ENCODE data around the gene SLC7A6.

Gene SLC7A6

DNA sequence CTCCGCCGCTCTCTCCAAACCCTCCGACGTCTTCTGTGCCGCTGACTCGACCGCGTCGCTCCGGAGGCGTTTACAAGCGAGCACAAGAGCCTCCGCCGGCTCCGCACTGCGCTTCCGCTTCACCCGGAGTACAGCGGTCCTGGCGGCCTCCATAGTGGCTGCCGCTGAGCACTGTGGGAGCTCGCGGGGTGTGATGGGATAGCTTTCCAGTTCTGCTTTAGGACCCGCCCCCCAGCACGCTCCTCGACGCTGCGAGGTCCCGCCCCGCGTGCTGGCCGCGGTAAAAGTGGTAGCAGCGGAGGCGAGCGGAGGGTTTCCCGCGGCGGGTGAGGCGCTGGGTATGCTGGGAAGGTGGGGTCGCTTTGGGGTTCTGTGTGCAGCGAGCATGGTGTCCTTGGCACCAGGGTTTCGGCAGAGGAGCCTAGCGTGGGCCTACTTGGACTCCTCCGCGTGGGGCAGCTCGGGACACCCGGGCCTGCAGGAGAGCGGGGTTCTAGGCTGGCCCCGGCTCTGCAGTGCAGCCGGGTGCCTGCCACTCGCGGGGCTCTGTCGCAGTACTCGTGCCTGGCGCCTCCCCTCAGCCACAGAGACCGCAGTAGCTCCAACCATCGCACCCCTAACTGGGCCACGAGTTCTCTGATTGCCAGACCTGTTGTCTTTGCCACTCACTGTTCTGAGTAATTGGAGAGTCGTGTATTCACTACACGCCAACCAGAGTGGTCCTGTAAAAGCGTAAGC, 46.6 kb downstream of the SLC7A6 start, which contains the start of the genes PRMT7 and SLC7A6OS:
Gene PRMT7 (plus strand): TSS at position 246 of the 738 bp plus-strand sequence. CDS start 4,961 bp downstream, outside the sequence.
Gene SLC7A6OS (minus strand): TSS at position 173 of the 738 bp plus-strand sequence. CDS start 20 bp downstream, at position 153.
- peak; percentile 90 for DNase-seq

DNA sequence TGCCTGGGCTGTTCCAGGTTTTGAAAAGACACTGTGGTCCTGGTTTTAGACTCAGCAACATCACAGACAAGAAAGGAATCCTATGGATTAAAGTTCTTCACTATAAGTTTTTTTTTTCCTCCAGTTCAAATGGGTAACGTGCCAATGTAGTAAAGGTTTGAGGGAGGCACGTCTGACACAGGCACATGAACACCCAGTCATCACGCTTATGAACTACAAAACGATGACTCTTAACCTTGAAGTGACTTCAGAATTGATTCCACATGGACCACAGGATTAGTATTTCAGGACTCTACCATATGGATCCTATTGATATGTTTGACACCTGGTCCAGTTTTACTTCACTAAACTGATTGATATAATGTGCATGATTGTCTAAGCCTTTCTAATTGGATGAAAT, 48.8 kb downstream of the SLC7A6 start:
- no peak for DNase-seq

GRCh38 chr16:68319185-68319908, 55.0 kb downstream of the SLC7A6 start:
- no peak for DNase-seq

DNA sequence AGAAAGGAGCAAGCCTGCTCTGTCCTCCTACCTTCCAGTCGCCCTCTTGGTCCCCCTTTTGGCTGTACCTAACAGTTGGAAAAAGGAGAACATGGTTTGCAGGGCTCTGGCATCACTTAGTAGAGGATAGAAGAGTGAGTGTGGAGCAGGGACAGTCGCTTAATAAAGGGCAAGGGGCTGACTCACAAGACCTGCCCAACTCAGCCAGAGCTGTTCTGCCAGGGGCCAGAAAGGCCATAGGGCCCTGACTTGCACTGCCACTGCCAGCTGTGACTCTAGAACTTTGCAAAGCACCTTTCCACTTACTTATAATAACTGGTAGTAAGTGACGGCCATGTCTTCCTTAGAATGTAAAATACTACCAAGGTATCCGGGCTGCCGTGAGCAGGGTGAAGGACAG, 60.0 kb downstream of the SLC7A6 start:
- no peak for DNase-seq

DNA sequence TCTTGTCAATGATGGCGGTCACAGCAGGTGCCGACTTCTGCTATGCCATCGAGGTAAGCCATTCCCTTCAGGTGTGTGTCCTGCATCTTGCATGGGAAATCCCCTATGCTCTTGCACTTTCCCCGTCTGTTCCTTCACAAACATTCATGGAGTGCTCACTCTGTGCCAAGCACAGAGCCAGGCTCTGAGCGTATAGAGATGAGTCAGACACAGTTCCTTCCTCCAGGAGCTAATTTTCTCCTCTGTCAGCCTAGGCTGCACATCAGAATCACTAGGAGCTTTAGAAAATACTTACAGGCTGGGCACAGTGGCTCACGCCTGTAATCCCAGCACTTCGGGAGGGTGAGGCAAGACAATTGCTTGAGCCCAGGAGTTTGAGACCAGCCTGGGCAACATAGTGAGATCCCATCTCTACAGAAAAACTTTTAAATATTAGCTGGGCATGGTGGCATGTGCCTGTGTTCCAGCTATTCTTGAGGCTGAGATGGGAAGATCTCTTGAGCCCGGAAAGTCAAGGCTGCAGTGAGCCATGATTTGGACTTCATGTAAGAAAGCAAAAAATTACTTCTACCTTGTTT, 60.5 kb downstream of the SLC7A6 start:
- no peak for DNase-seq

- peak; percentile 72 for DNase-seq
These were observed 64.0 kb downstream of the SLC7A6 start for GRCh38 chr16:68328151-68328859.

DNA sequence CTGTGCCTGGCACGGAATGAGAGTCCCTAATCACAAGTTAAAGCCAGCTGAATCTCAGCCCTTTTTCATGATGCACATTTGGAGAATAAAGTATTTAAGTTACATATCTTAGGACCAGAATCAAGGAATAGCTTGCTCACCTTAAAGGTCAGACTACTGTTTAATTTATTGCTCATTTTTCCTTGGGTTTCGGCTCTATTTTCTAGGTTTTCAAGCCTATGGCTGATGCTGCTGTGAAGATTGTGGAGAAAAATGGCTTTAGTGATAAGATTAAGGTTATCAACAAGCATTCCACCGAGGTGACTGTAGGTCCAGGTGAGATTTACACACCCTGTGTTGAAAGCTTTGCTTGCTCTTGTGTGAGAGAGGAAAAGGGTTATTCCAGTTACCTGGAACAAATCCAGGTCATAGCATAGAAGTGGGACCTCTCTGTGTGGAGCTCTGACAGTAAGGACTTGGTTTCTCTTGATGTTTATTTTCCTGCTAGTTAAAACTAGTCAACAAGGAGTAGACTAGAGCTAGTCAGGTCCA, 64.6 kb downstream of the SLC7A6 start:
- DNase-seq, result no peak

- no peak for DNase-seq
These were observed 67.6 kb downstream of the SLC7A6 start for GRCh38 chr16:68331879-68332410.

DNA sequence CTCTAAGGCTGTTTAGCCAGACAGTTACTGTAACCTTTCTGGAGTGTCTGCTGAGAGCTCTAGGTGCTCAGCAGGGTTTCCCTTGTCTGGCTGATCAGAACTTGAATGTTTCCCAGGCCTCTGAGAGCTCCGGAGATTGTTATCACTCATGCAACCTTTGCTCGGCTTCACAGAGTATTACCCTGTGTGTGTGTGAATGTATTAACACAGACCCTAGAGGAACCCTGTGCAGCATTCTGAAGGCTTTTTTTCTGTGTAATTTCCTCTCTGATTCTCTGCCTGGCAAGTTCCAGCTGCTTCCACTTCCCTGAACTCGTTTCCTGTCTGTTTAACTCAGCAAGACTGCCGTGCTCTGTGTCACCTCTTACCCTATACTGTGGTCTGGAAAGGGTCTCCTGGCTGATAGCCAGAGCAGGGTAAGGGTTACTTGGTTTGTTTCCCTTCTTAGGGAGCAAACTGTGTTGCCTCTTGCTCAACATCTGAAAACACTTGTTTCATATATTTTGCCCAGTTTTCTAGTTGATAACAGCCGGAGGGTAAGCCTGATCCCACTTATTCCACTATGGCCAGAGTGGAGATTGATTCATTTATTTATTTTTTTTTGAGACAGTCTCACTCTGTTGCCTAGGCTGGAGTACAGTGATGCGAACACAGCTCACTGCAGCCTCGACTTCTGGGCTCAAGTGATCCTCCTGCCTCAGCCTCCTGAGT, 68.2 kb downstream of the SLC7A6 start:
- no peak for DNase-seq

DNA sequence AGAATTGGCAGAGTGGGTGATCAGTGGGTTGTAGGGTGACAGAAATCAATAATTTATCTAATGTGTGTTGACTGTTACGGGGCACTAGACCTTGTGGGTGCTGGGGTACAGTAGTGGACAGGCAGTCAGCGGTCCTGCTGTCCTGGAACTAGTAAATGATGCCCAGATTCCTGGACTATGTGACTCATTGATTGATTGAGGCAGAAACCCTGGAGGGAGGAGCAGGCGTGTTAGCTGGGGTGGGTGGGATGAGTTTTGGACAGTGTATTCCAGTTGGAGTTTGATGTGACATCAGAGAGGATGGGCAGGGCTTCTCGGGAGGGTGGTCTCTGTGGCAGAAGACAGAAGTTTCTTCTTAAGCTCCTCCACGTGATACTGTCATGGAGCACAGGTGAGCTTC, 70.8 kb downstream of the SLC7A6 start:
- no peak for DNase-seq

DNA sequence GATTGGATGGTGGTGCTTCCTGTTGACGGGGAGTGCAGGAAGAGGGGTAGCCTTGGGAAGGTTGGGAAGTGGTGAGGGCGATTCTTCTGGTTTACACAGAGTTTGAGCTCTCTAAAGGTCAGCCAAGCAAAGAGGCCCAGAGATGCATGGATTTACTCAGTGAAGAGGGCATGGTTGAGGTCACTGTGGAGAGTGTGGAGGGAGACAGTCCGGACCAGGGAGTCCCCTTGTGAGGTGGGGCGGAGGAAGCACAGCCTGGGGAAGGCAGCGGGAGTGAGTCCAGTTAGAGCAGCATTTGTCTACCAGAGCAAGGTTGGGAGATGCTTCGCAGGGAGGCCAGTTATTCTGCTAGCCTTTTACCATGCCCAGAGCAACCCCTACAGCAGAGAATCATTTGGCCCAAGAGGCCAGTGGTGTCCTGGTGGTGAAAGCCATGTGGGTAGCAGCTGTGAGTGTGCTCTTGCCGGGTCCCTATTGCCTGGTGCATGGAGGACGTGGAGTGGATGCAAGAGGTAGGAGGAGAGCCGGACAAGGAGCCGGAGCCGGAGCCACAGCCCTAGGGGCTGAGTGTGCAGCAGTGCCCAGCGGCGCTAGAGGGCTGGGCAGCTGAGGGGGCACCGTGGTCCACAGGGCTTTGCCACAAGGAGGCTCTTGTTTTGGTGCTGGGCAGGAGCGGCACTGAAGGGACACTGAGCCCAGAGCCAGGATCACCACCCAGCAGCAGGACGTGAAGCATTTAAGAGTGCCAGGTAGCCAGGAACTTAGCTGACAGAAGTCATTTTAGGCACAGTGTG, 74.2 kb downstream of the SLC7A6 start:
- no peak for DNase-seq

DNA sequence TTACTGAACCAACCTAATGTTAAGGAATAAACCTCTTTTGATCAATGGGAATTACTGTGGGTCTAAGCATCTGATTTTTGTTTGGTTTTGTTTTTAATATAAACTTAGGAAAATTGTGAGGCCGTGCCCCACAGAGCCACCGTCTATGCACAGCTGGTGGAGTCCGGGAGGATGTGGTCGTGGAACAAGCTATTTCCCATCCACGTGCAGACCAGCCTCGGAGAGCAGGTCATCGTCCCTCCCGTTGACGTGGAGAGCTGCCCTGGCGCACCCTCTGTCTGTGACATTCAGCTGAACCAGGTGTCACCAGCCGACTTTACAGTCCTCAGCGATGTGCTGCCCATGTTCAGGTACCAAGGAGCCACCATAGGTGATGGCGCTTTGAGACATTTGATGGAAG, 74.9 kb downstream of the SLC7A6 start:
- DNase-seq, result no peak

GRCh38 chr16:68342620-68343019, 78.3 kb downstream of the SLC7A6 start:
- DNase-seq, result no peak

- DNase-seq, result no peak
These were observed 78.8 kb downstream of the SLC7A6 start for GRCh38 chr16:68343137-68343536.

GRCh38 chr16:68344252-68344651, 79.9 kb downstream of the SLC7A6 start:
- DNase-seq, result no peak

GRCh38 chr16:68345351-68345810, 81.1 kb downstream of the SLC7A6 start:
- no peak for DNase-seq

GRCh38 chr16:68345958-68346635, 81.8 kb downstream of the SLC7A6 start:
- DNase-seq, result no peak

DNA sequence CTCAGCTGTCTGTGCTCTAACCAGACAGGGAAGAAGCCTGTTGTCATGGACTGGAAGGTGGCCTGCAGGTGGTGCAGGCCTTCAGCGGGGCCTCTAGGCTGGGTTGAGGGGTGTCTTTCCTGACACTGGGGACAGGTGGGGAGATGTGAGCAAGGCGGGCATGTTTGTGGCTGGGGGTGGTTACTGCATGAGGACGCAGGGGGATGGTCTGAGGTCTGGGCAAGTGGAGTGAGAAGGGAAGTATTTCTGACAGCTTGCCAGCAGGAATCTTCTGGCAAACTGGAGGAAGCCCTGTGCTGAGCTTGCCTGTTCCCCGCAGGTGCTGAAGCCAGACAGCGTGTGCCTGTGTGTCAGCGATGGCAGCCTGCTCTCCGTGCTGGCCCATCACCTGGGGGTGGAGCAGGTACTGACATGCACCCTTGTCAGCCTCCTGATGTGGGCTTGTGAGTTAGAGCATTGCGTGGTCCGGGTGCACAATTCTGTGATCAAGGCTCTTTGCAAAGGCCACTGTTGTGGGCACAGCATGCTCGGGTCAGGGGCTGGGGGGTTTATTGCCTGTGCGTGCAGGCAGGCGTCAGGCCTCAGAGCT, 82.7 kb downstream of the SLC7A6 start:
- no peak for DNase-seq

- DNase-seq, result no peak
These were observed 83.3 kb downstream of the SLC7A6 start for GRCh38 chr16:68347605-68348004.

All from NCI-H1436 (cell line).